ENCODE results near the gene DOCK8.
A peak's percentile ranks its signal among the peaks of the same experiment; 100 is the strongest.

DOCK8 gene

GRCh38 chr9:382383-382782, 167.7 kb downstream of the DOCK8 start:
- H3K36me3 ChIP-seq (ENCODE audit: control insufficient read depth, insufficient read depth, low read length), result peaks cover 29% of the 10 kb centered on the region
- TF ChIP-seq, protein P1, sequence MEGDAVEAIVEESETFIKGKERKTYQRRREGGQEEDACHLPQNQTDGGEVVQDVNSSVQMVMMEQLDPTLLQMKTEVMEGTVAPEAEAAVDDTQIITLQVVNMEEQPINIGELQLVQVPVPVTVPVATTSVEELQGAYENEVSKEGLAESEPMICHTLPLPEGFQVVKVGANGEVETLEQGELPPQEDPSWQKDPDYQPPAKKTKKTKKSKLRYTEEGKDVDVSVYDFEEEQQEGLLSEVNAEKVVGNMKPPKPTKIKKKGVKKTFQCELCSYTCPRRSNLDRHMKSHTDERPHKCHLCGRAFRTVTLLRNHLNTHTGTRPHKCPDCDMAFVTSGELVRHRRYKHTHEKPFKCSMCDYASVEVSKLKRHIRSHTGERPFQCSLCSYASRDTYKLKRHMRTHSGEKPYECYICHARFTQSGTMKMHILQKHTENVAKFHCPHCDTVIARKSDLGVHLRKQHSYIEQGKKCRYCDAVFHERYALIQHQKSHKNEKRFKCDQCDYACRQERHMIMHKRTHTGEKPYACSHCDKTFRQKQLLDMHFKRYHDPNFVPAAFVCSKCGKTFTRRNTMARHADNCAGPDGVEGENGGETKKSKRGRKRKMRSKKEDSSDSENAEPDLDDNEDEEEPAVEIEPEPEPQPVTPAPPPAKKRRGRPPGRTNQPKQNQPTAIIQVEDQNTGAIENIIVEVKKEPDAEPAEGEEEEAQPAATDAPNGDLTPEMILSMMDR (IDR thresholded peaks at IDR 0.05; ENCODE audit: insufficient read depth, low read length, poor library complexity, severe bottlenecking), result no peak
- no peaks in the 10 kb centered on the region for H3K27me3 ChIP-seq (replicated peaks; ENCODE audit: control insufficient read depth, insufficient read depth, low read length)
- H3K4me3 ChIP-seq (replicated peaks; ENCODE audit: low read depth, low read length), result no peak overlapping the region
- no peak for DNase-seq (ENCODE audit: extremely low read depth, insufficient read length)

- H3K4me3 ChIP-seq (replicated peaks; ENCODE audit: low read depth, low read length), result no peak overlapping the region
- peaks cover 24% of the 10 kb centered on the region for H3K36me3 ChIP-seq (ENCODE audit: control insufficient read depth, insufficient read depth, low read length)
- H3K27me3 ChIP-seq (replicated peaks; ENCODE audit: control insufficient read depth, insufficient read depth, low read length), result no peaks in the 10 kb centered on the region
- TF ChIP-seq, protein P1 (IDR thresholded peaks at IDR 0.05; ENCODE audit: insufficient read depth, low read length, poor library complexity, severe bottlenecking), result peak; percentile 47
- DNase-seq (ENCODE audit: extremely low read depth, insufficient read length), result no peak
Observed at GRCh38 chr9:385818-386398, 171.2 kb downstream of the DOCK8 start.

GRCh38 chr9:389159-389558, 174.5 kb downstream of the DOCK8 start:
- Histone ChIP-seq H3K36me3 (ENCODE audit: control insufficient read depth, insufficient read depth, low read length) (peaks cover 34% of the 10 kb centered on the region), H3K27me3 (replicated peaks; ENCODE audit: control insufficient read depth, insufficient read depth, low read length) (no peaks in the 10 kb centered on the region), H3K4me3 (replicated peaks; ENCODE audit: low read depth, low read length) (no peak overlapping the region)
- TF ChIP-seq, protein P1 (IDR thresholded peaks at IDR 0.05; ENCODE audit: insufficient read depth, low read length, poor library complexity, severe bottlenecking), result no peak
- no peak for DNase-seq (ENCODE audit: extremely low read depth, insufficient read length)

DNA sequence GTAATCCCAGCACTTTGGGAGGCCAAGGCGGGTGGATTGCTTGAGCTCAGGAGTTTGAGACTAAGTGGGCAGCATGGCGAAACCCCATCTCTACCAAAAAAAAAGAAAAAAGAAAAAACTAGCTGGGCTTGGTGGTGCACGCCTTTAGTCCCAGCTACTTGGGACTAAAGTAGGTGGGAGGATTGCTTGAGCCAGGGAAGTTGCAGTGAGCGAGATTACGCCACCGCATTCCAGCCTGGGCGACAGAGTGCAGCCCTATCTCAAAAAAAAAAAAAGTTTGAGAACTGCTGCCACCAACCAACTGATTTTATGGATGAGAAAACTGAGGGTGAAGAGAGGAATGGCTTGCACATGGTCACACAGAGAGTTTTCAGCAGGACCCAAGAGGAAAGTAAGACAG, 175.1 kb downstream of the DOCK8 start:
- peaks cover 36% of the 10 kb centered on the region for H3K36me3 ChIP-seq (ENCODE audit: control insufficient read depth, insufficient read depth, low read length)
- H3K27me3 ChIP-seq (replicated peaks; ENCODE audit: control insufficient read depth, insufficient read depth, low read length), result no peaks in the 10 kb centered on the region
- H3K4me3 ChIP-seq (replicated peaks; ENCODE audit: low read depth, low read length), result no peak overlapping the region
- TF ChIP-seq, protein P1 (IDR thresholded peaks at IDR 0.05; ENCODE audit: insufficient read depth, low read length, poor library complexity, severe bottlenecking), result no peak
- no peak for DNase-seq (ENCODE audit: extremely low read depth, insufficient read length)

GRCh38 chr9:392077-392804, 177.6 kb downstream of the DOCK8 start:
- Histone ChIP-seq H3K27me3 (replicated peaks; ENCODE audit: control insufficient read depth, insufficient read depth, low read length) (no peaks in the 10 kb centered on the region), H3K36me3 (ENCODE audit: control insufficient read depth, insufficient read depth, low read length) (peaks cover 31% of the 10 kb centered on the region), H3K4me3 (replicated peaks; ENCODE audit: low read depth, low read length) (no peak overlapping the region)
- TF ChIP-seq, protein P1 (IDR thresholded peaks at IDR 0.05; ENCODE audit: insufficient read depth, low read length, poor library complexity, severe bottlenecking), result no peak
- DNase-seq (ENCODE audit: extremely low read depth, insufficient read length), result no peak

Measured in GM06990 (cell line).